ENCODE data around the gene NXN. TPM values are rescaled to one million over a fixed set of nuclear protein-coding genes. Genes with fewer than 3 reads are reported as not detected.
"Not testable (repeated sequence)": the region's sequence is repeated elsewhere in the genome, so short reads cannot be mapped to it uniquely, and the experiment has no call there.

NXN gene
- total RNA-seq, 1 donor from 2014 or later = 44.3 TPM

- intact Hi-C loops (cut with DNase I) = no loop called here
- DNase-seq (ENCODE audit: low spot score) = no peak
- ATAC-seq = peak; percentile 25
Observed at GRCh38 chr17:933312-934073, 46.1 kb downstream of the NXN start.

GRCh38 chr17:930258-930657 lies 49.3 kb downstream of the NXN start:
- intact Hi-C loops (cut with DNase I) = no loop called here
- DNase-seq (ENCODE audit: low spot score) (no peak), ATAC-seq (no peak)

- DNase-seq (ENCODE audit: low spot score) = no peak
- ATAC-seq = no peak
- intact Hi-C loops (cut with DNase I) = no loop called here
Observed at GRCh38 chr17:929586-929985, 50.0 kb downstream of the NXN start.

GRCh38 chr17:927611-928461 lies 51.7 kb downstream of the NXN start:
- DNase-seq (ENCODE audit: low spot score) (no peak), ATAC-seq (peak; percentile 69)
- intact Hi-C loops (cut with DNase I) = no loop called here

GRCh38 chr17:925817-926216 lies 53.8 kb downstream of the NXN start:
- intact Hi-C loops (cut with DNase I) = no loop called here
- no peak for ATAC-seq
- DNase-seq (ENCODE audit: low spot score) = no peak

- DNase-seq (ENCODE audit: low spot score) (no peak), ATAC-seq (no peak)
- intact Hi-C loops (cut with DNase I) = no loop called here
Observed at GRCh38 chr17:924711-925475, 54.7 kb downstream of the NXN start.

GRCh38 chr17:924306-924705 lies 55.3 kb downstream of the NXN start:
- ATAC-seq; DNase-seq (ENCODE audit: low spot score); intact Hi-C loops (cut with DNase I): not testable (repeated sequence)

- ATAC-seq (no peak), DNase-seq (ENCODE audit: low spot score) (no peak)
- intact Hi-C loops (cut with DNase I) = no loop called here
Observed at GRCh38 chr17:923633-924032, 55.9 kb downstream of the NXN start.

GRCh38 chr17:921161-921560 lies 58.4 kb downstream of the NXN start:
- intact Hi-C loops (cut with DNase I) = no loop called here
- DNase-seq (ENCODE audit: low spot score) (no peak), ATAC-seq (no peak)

- no peak for ATAC-seq
- intact Hi-C loops (cut with DNase I) = no loop called here
Observed at GRCh38 chr17:920190-920589, 59.4 kb downstream of the NXN start.

GRCh38 chr17:917941-918740 lies 61.4 kb downstream of the NXN start:
- no peak for DNase-seq (ENCODE audit: low spot score)
- ATAC-seq = no peak
- intact Hi-C loops (cut with DNase I) = no loop called here

More at GRCh38 chr17:920190-920589, 59.4 kb downstream of the NXN start:
- DNase-seq (ENCODE audit: low spot score) = no peak

- intact Hi-C loops (cut with DNase I) = no loop called here
- peak; percentile 8 for ATAC-seq
- DNase-seq (ENCODE audit: low spot score) = no peak
Observed at GRCh38 chr17:917391-917811, 62.2 kb downstream of the NXN start.

- DNase-seq (ENCODE audit: low spot score) (no peak), ATAC-seq (no peak)
- intact Hi-C loops (cut with DNase I) = no loop called here
Observed at GRCh38 chr17:916315-916714, 63.3 kb downstream of the NXN start.

- ATAC-seq (peak; percentile 83), DNase-seq (ENCODE audit: low spot score) (no peak)
- intact Hi-C loops (cut with DNase I) = no loop called here
Observed at GRCh38 chr17:915538-916201, 63.9 kb downstream of the NXN start.

GRCh38 chr17:914561-914960 lies 65.0 kb downstream of the NXN start:
- DNase-seq (ENCODE audit: low spot score) (no peak), ATAC-seq (no peak)
- intact Hi-C loops (cut with DNase I) = no loop called here

GRCh38 chr17:913207-913606 lies 66.4 kb downstream of the NXN start:
- ATAC-seq (no peak), DNase-seq (ENCODE audit: low spot score) (no peak)
- intact Hi-C loops (cut with DNase I) = no loop called here

- intact Hi-C loops (cut with DNase I) = no loop called here
- DNase-seq (ENCODE audit: low spot score) = no peak
- peak; percentile 43 for ATAC-seq
Observed at GRCh38 chr17:909642-910323, 69.8 kb downstream of the NXN start.

- intact Hi-C loops (cut with DNase I) = no loop called here
- no peak for ATAC-seq
- DNase-seq (ENCODE audit: low spot score) = no peak
Observed at GRCh38 chr17:907725-908124, 71.9 kb downstream of the NXN start.

Measured in sciatic nerve (tissue), 2 donors.